HCT116 (cell line): ENCODE measurements around the gene XG. TPM values are rescaled to one million over a fixed set of nuclear protein-coding genes. Genes with fewer than 3 reads are reported as not detected.
"Not testable (repeated sequence)": the region's sequence is repeated elsewhere in the genome, so short reads cannot be mapped to it uniquely, and the experiment has no call there.

ENCODE experiments used
- ATAC-seq: fragments of 200-7000 bp; cut with Tn5 transposase; 2 replicates; pipeline ENCODE4 v1.9.1; 2020; ENCODE audit warnings: mild to moderate bottlenecking, moderate library complexity
- BruUV-seq: library from RNA; stranded (reverse); fragments of 400-500 nt; replicated peaks from 2 replicates; lab custom pipeline; 2021; lab: Mats Ljungman, UMichigan
- CTCF ChIA-PET: fragments of 300-600 bp; sonication (Branson Sonifier 250); formaldehyde crosslinking; loops from one replicate; lab custom pipeline; 2021; ENCODE audit warnings: antibody characterized with exemption; lab: Charles Lee
- POLR2A ChIA-PET: fragments of 300-600, 350-600 bp; sonication (Branson Sonifier 250); formaldehyde crosslinking; loops from one replicate; lab custom pipeline; 2021; ENCODE audit warnings: antibody characterized with exemption; lab: Charles Lee
- RAD21 ChIA-PET, 2 experiments: fragments of 300-600 bp; sonication (Branson Sonifier 250); formaldehyde crosslinking; loops; one replicate each; lab custom pipeline; 2023; ENCODE audit warnings: low total read pairs in 2 of 2; ENCODE audit not compliant: uncharacterized antibody in 2 of 2, unreplicated experiment in 2 of 2, low non-redundant PET in 1 of 2; lab: Charles Lee
- DNase-seq: peaks from one replicate; pipeline ENCODE4 v3.0.0-alpha.2; 2010; ENCODE audit warnings: low read depth, low spot score
- H2AFZ ChIP-seq: fragments of 200-600 bp; shearing (Covaris generic), sonication (generic); 2 replicates; pipeline ENCODE4 v1.6.1; 2017; ENCODE audit warnings: low read depth, mixed run types, mixed read lengths, antibody characterized with exemption, low read length; ENCODE audit not compliant: poor library complexity, severe bottlenecking
- H3K27ac ChIP-seq: 2 replicates; pipeline ENCODE4 v1.5.1; 2012; ENCODE audit warnings: low read depth, low read length
- H3K27me3 ChIP-seq: fragments of 200-600 bp; sonication (generic); 2 replicates; pipeline ENCODE4 v1.6.1; 2016; ENCODE audit warnings: mixed run types, low read length, mixed read lengths; ENCODE audit not compliant: insufficient read depth
- H3K36me3 ChIP-seq, 2 experiments: fragments of 200-500 bp in 1 of 2; fragments of 200-600 bp in 1 of 2; sonication (Bioruptor generic) in 1 of 2; sonication (generic) in 1 of 2; 2 replicates each; pipeline versions ENCODE4 v1.5.1 to v1.6.1; 2014 to 2016; ENCODE audit warnings: low read length in 2 of 2, inconsistent platforms in 1 of 2, mixed read lengths in 1 of 2, mixed run types in 1 of 2; ENCODE audit not compliant: insufficient read depth in 2 of 2, control insufficient read depth in 1 of 2
- H3K4me1 ChIP-seq, 2 experiments: fragments of 200-600 bp in 1 of 2; sonication (generic) in 1 of 2; 2 replicates each; pipeline versions ENCODE4 v1.5.1 to v1.6.1; 2012 to 2017; ENCODE audit warnings: low read length in 2 of 2, inconsistent platforms in 1 of 2, mild to moderate bottlenecking in 1 of 2, mixed read lengths in 1 of 2, mixed run types in 1 of 2, moderate library complexity in 1 of 2; ENCODE audit not compliant: insufficient read depth in 2 of 2, control insufficient read depth in 1 of 2
- H3K4me2 ChIP-seq: fragments of 200-600 bp; sonication (generic); 2 replicates; pipeline ENCODE4 v1.6.1; 2017; ENCODE audit warnings: mixed run types, low read length, mixed read lengths
- H3K4me3 ChIP-seq, 2 experiments: fragments of 200-600 bp in 1 of 2; sonication (generic) in 1 of 2; replicated peaks in 1 of 2; 2 replicates each; pipeline ENCODE4 v1.5.1; 2011 to 2016; ENCODE audit warnings: low read length in 2 of 2, control low read depth in 1 of 2, low read depth in 1 of 2, mild to moderate bottlenecking in 1 of 2, mixed read lengths in 1 of 2, mixed run types in 1 of 2
- H3K79me2 ChIP-seq: fragments of 200-600 bp; sonication (generic); 2 replicates; pipeline ENCODE4 v1.6.1; 2017; ENCODE audit warnings: mild to moderate bottlenecking, mixed run types, low read length, moderate library complexity, mixed read lengths; ENCODE audit not compliant: insufficient read depth
- H3K9ac ChIP-seq: fragments of 200-600 bp; sonication (generic); 2 replicates; pipeline ENCODE4 v1.6.1; 2016; ENCODE audit warnings: low read length, mixed read lengths
- H3K9me2 ChIP-seq: fragments of 200-600 bp; sonication (generic), shearing (Covaris generic); 2 replicates; pipeline ENCODE4 v1.6.1; 2017; ENCODE audit warnings: mixed run types, mild to moderate bottlenecking, moderate library complexity; ENCODE audit not compliant: insufficient read depth
- H3K9me3 ChIP-seq, 2 experiments: fragments of 200-500 bp in 1 of 2; fragments of 200-600 bp in 1 of 2; sonication (Bioruptor generic) in 1 of 2; sonication (generic) in 1 of 2; 2 replicates each; pipeline ENCODE4 v1.6.1; 2014 to 2017; ENCODE audit warnings: low read length in 2 of 2, mixed read lengths in 2 of 2, inconsistent platforms in 1 of 2, low read depth in 1 of 2, mild to moderate bottlenecking in 1 of 2, mixed run types in 1 of 2, moderate library complexity in 1 of 2; ENCODE audit not compliant: control insufficient read depth in 1 of 2, insufficient read depth in 1 of 2
- H4K20me1 ChIP-seq: fragments of 200-600 bp; sonication (generic), shearing (Covaris generic); 2 replicates; pipeline ENCODE4 v1.6.1; 2017; ENCODE audit warnings: mixed run types, mild to moderate bottlenecking, moderate library complexity; ENCODE audit not compliant: insufficient read depth
- CTCF ChIP-seq, 3 experiments: fragments of 200-600 bp in 1 of 3; sonication (generic) in 1 of 3; IDR thresholded peaks in 2 of 3; conservative IDR thresholded peaks in 1 of 3; 2 replicates each; pipeline ENCODE4 v1.5.1; 2012 to 2017; ENCODE audit warnings: low read depth in 2 of 3, low read length in 2 of 3, antibody characterized with exemption in 1 of 3, borderline replicate concordance in 1 of 3, control low read depth in 1 of 3, mild to moderate bottlenecking in 1 of 3, mixed read lengths in 1 of 3, mixed run types in 1 of 3, moderate library complexity in 1 of 3; ENCODE audit not compliant: insufficient read depth in 1 of 3
- ELF1 ChIP-seq: IDR thresholded peaks from 2 replicates; pipeline ENCODE4 v1.6.1; 2012; ENCODE audit warnings: low read depth, borderline replicate concordance
- intact Hi-C: fragments of 100-400 bp; cut with micrococcal nuclease; formaldehyde crosslinking; loops from 2 replicates; pipeline ENCODE4 v1.10.0; 2022
- total RNA-seq: library from RNA; stranded (reverse); gene quantifications from one replicate; pipeline ENCODE4 v1.2.1, GENCODE V29; 2021; ENCODE audit not compliant: unreplicated experiment
- TF ChIP-seq, protein P1 (sequence below): IDR thresholded peaks from 2 replicates; pipeline ENCODE4 v1.6.1; 2012

Gene XG
- total RNA-seq, 1 experiment from 2014 or later: not detected

- DNase-seq (no peak), ATAC-seq (no peak)
- ChIA-PET CTCF (no interaction called here), RAD21 (no interaction called here), POLR2A (no interaction called here)
- Histone ChIP-seq H3K9me3 (no peaks in the 10 kb centered on the region), H3K36me3 (no peaks in the 10 kb centered on the region), H3K79me2 (no peaks in the 10 kb centered on the region), H3K4me1 (no peaks in the 10 kb centered on the region), H3K27me3 (no peaks in the 10 kb centered on the region), H4K20me1 (no peaks in the 10 kb centered on the region), H3K27ac (no peak overlapping the region), H3K4me2 (no peak overlapping the region), H3K9me2 (no peaks in the 10 kb centered on the region), H3K4me3 (no peak overlapping the region), H3K9ac (no peak overlapping the region), H2AFZ (no peak overlapping the region)
- intact Hi-C loops: no loop called here
- no TSS peak for BruUV-seq
- TF ChIP-seq, protein P1, sequence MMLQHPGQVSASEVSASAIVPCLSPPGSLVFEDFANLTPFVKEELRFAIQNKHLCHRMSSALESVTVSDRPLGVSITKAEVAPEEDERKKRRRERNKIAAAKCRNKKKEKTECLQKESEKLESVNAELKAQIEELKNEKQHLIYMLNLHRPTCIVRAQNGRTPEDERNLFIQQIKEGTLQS: no peak
- TF ChIP-seq CTCF (IDR thresholded peaks at IDR 0.05 in 2 of 3, conservative IDR thresholded peaks at IDR 0.05 in 1 of 3; ENCODE audit: borderline replicate concordance in 1 of 3, insufficient read depth in 1 of 3, low read depth in 2 of 3, low read length in 2 of 3) (no peak), ELF1 (no peak)
Observed at GRCh38 chrX:2741386-2741785, 10.5 kb upstream of the XG start.

- DNase-seq, H3K36me3 ChIP-seq, ATAC-seq, H3K27me3 ChIP-seq, H3K4me1 ChIP-seq, H3K4me3 ChIP-seq, H3K9me3 ChIP-seq, H3K4me2 ChIP-seq, H3K27ac ChIP-seq, POLR2A ChIA-PET, intact Hi-C loops, H3K79me2 ChIP-seq, RAD21 ChIA-PET, H3K9me2 ChIP-seq, H2AFZ ChIP-seq, BruUV-seq, CTCF ChIA-PET, H4K20me1 ChIP-seq, H3K9ac ChIP-seq: not testable (repeated sequence)
Observed at GRCh38 chrX:2746250-2746649, 5.6 kb upstream of the XG start.
